ENCODE data around the gene TLDC2. TPM values are rescaled to one million over a fixed set of nuclear protein-coding genes. Genes with fewer than 3 reads are reported as not detected.

The TLDC2 gene
- total RNA-seq, 4 donors from 2014 or later = 1.0 TPM; not detected in 2

DNA sequence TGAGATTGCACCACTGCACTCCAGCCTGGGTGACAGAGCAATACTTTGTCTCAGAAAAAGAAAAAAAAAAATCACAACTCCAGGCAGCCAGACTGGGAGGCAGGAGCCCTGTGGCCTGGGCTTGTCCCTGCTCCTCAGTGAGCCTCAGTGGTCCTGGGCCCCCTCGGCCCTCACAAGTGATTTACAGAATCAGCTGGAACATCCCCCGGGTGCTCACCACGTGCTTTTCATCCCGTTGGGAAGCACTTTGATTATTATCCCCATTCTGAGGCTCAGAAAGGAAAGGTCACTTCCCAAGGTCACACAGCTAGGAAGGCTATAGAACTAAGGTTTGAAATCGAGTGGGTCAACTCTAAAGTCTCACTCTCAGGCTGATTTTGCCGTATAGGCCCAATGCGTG, 43.1 kb upstream of the TLDC2 start:
- Histone ChIP-seq H3K4me1 (peaks cover 16 to 21% of the 10 kb centered on the region in 2 donors), H3K27me3 (no peaks in the 10 kb centered on the region), H3K36me3 (no peaks in the 10 kb centered on the region), H3K27ac (peak overlapping the region; percentile 86 to 88), H3K9me3 (no peaks in the 10 kb centered on the region), H3K4me3 (no peak overlapping the region)
- DNase-seq = no peak
- TF ChIP-seq POLR2A (IDR thresholded peaks at IDR 0.05) = no peak
- TF ChIP-seq, protein P1, sequence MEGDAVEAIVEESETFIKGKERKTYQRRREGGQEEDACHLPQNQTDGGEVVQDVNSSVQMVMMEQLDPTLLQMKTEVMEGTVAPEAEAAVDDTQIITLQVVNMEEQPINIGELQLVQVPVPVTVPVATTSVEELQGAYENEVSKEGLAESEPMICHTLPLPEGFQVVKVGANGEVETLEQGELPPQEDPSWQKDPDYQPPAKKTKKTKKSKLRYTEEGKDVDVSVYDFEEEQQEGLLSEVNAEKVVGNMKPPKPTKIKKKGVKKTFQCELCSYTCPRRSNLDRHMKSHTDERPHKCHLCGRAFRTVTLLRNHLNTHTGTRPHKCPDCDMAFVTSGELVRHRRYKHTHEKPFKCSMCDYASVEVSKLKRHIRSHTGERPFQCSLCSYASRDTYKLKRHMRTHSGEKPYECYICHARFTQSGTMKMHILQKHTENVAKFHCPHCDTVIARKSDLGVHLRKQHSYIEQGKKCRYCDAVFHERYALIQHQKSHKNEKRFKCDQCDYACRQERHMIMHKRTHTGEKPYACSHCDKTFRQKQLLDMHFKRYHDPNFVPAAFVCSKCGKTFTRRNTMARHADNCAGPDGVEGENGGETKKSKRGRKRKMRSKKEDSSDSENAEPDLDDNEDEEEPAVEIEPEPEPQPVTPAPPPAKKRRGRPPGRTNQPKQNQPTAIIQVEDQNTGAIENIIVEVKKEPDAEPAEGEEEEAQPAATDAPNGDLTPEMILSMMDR (IDR thresholded peaks at IDR 0.05) = no peak
- intact Hi-C loops (cut with DNase I; ENCODE audit: low total_unique reads) = no loop called here

DNA sequence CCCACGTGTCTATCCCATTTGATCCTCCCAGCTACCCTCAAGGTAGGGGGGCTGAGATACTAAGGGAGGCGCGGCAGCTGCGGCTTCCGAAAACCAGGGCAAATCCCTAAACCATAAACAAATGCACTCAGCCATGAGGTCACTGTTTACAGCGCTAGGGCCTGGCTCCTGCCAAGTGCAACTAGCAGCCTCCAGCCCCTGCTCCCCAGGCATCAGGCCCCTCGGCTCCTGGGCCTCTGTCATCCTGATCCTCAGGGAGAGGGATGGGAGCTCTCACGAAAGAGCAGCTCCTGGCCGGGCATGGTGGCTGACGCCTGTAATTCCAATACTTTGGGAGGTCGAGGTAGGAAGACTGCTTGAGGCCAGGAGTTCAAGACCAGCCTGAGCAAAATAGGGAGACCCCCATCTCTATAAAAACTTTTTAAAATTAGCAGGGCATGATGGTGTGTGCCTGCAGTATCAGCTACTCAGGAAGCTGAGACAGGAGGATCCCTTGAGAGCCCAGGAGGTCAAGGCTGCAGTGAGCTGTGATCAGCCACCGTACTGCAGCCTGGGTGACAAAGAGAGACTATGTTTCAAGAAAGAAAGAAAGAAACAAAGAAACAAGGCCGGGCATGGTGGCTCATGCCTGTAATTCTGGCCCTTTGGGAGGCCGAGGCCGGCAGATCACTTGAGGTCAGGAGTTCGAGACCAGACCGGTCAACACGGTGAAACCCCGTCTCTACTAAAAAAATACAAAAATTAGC, 42.5 kb upstream of the TLDC2 start:
- DNase-seq = peak in 1 of 2 donors; percentile 66
- TF ChIP-seq, protein P1 (IDR thresholded peaks at IDR 0.05) = no peak
- no peak for TF ChIP-seq POLR2A (IDR thresholded peaks at IDR 0.05)
- intact Hi-C loops (cut with DNase I; ENCODE audit: low total_unique reads) = no loop called here
- Histone ChIP-seq H3K4me1 (peaks cover 16 to 21% of the 10 kb centered on the region in 2 donors), H3K4me3 (no peak overlapping the region), H3K27me3 (no peaks in the 10 kb centered on the region), H3K36me3 (no peaks in the 10 kb centered on the region), H3K27ac (peak overlapping the region; percentile 86 to 88), H3K9me3 (no peaks in the 10 kb centered on the region)

DNA sequence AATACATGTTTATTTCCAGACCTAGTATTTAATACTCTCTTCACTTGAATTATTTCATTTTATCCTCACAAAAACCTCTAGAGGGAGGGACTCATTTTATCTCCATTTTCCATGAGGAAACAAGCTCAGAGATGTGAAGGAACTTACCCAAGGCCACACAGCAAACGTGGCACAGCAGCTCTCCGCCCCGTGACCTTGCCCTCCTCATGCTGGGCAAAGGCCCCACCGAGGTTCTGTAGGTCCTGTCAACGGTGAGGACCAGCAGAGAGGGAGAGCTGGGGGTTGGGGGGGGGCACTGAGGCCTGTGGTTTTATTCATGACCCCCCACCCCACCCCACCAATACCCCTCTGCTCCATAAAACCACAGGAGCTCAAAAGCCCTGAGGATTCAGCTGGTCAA, 40.9 kb upstream of the TLDC2 start:
- Histone ChIP-seq H3K4me1 (peaks cover 16 to 21% of the 10 kb centered on the region in 2 donors), H3K36me3 (no peaks in the 10 kb centered on the region), H3K9me3 (no peaks in the 10 kb centered on the region), H3K4me3 (peak overlapping the region in 1 of 2 donors; percentile 2), H3K27me3 (no peaks in the 10 kb centered on the region), H3K27ac (peak overlapping the region; percentile 86 to 88)
- no peak for TF ChIP-seq POLR2A (IDR thresholded peaks at IDR 0.05)
- TF ChIP-seq, protein P1 (IDR thresholded peaks at IDR 0.05) = no peak
- intact Hi-C loops (cut with DNase I; ENCODE audit: low total_unique reads) = no loop called here
- DNase-seq = no peak

DNA sequence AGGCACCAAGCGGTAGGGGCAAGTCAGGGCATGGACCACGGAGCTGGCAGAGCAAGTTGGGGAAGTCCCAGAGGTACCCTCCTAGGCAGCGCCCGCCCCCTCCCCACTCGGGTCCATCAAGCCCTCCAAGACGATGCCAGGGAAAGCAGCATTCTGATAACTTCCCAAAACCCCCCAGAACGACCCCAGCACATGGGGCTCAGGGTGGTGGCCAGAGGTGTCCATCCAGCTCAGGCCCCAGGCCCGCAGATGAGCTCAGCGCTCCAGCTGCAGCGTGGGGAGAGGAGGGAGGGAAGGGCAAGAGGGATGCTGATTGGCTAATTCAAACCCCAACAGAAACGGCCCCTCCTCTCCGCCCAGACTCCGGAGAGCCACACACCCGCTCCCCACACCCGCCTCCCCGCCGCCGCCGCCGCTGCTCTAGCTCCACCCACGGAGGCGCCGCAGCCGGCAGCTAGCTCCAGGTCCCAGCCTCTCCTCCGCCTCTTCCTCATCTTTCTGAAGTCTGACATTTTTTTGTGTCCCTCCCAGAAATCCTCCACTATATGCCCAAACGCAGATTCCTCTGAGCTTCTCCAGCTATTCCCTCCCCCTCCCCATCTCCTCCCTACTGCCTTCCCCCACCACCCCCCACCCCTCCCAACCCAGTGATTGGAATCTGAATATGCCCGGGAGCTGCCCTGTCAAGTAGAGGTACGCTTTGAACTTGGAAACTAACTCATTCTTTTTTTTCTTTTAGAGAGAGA, 40.3 kb upstream of the TLDC2 start:
- Histone ChIP-seq H3K36me3 (no peaks in the 10 kb centered on the region), H3K4me1 (peaks cover 15 to 16% of the 10 kb centered on the region in 2 donors), H3K4me3 (peak overlapping the region in 1 of 2 donors; percentile 2), H3K9me3 (no peaks in the 10 kb centered on the region), H3K27me3 (no peaks in the 10 kb centered on the region), H3K27ac (peak overlapping the region; percentile 86 to 88)
- peak; percentile 92 to 95 for DNase-seq
- TF ChIP-seq, protein P1 (IDR thresholded peaks at IDR 0.05) = no peak
- peak; percentile 68 to 86 for TF ChIP-seq POLR2A (IDR thresholded peaks at IDR 0.05)
- intact Hi-C loops (cut with DNase I; ENCODE audit: low total_unique reads) = no loop called here

All from uterus (tissue), 4 donors.